ENCODE results near the gene HCRTR2. TPM values are rescaled to one million over a fixed set of nuclear protein-coding genes. Genes with fewer than 3 reads are reported as not detected.

HCRTR2 gene
- polyA plus RNA-seq, 4 donors, result 0.17 to 0.51 (median 0.34) TPM

- DNase-seq (ENCODE audit: low read depth in 4 of 4, low spot score in 2 of 4), result no peak
These were observed 145.8 kb downstream of the HCRTR2 start for GRCh38 chr6:55319961-55320695.

GRCh38 chr6:55320696-55321086 is 146.4 kb downstream of the HCRTR2 start:
- no peak for DNase-seq (ENCODE audit: low read depth in 4 of 4, low spot score in 2 of 4)

- DNase-seq (ENCODE audit: low read depth in 4 of 4, low spot score in 2 of 4), result no peak
These were observed 152.9 kb downstream of the HCRTR2 start, which contains the start of gene GFRAL for GRCh38 chr6:55327169-55327568. Gene GFRAL, plus strand, starts transcription at chr6:55327469. Its CDS starts 86 bp downstream, at chr6:55327555.

Other genes with a start within 250 kb of the HCRTR2 start
- not detected for gene GFRAL, start 153.0 kb downstream of the HCRTR2 start, polyA plus RNA-seq (ENCODE audit: insufficient read length in 4 of 4)